HEK293T (cell line): ENCODE measurements around the gene DENND11.

Experiments used
- PKNOX1 ChIP-seq: fragments of 450-650 bp; IDR thresholded peaks from 2 replicates; pipeline ENCODE4 v1.6.1; 2016
- SP1 ChIP-seq: fragments of 450-650 bp; IDR thresholded peaks from 2 replicates; pipeline ENCODE4 v1.6.1; 2017

GRCh38 chr7:141676618-141677017 lies 25.3 kb downstream of the DENND11 start:
- TF ChIP-seq SP1 (no peak), PKNOX1 (no peak)
